Neural cell (in vitro differentiated cells): ENCODE data around the gene MYMK.

ENCODE experiments used
- CTCF ChIP-seq: fragments of 450-650 bp; IDR thresholded peaks from 2 replicates; pipeline ENCODE4 v1.5.1; 2014; ENCODE audit warnings: antibody characterized with exemption, mild to moderate bottlenecking, moderate library complexity; ENCODE audit not compliant: poor library complexity, severe bottlenecking
- POLR2AphosphoS5 ChIP-seq: IDR thresholded peaks from 2 replicates; pipeline ENCODE4 v1.6.1; 2012
- RAD21 ChIP-seq: fragments of 450-650 bp; conservative IDR thresholded peaks from 2 replicates; pipeline ENCODE4 v1.6.1; 2014; ENCODE audit warnings: antibody characterized with exemption, mild to moderate bottlenecking, moderate library complexity

DNA sequence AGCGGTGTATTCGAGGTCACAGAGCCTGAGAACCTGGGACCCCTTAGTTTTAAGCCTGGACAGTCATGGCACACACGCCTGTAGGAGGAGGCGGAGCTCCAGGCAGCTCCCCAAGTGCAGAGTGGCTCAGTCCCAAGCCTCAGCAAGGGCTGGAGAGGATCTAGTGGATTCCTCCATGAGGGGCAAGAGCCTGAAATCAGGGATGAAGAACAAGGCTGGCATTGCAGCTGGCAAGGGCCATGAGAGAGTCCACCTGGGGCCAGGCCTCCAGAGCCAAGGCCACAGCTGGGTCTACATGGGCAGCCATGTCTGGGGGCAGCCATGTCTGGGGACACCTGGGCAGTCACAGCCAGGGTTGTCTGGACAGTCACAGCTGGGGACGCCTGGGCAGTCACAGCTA is 31.6 kb upstream of the MYMK start:
- TF ChIP-seq CTCF (no peak), POLR2AphosphoS5 (no peak), RAD21 (no peak)
